Left ventricle myocardium inferior (tissue), 1 donor: ENCODE results near the gene BCHE. TPM values are rescaled to one million over a fixed set of nuclear protein-coding genes. Genes with fewer than 3 reads are reported as not detected.

Experiments used
- DNase-seq: peaks from one replicate; pipeline ENCODE4 v3.0.0-alpha.2; 2020
- H3K27ac ChIP-seq: fragments of 200-600 bp; replicated peaks from 2 replicates; pipeline ENCODE4 v1.8.0; 2021
- H3K27me3 ChIP-seq: fragments of 200-600 bp; 2 replicates; pipeline ENCODE4 v1.8.0; 2021; ENCODE audit warnings: low read depth
- H3K36me3 ChIP-seq: fragments of 200-600 bp; 2 replicates; pipeline ENCODE4 v1.8.0; 2021
- H3K4me1 ChIP-seq: fragments of 200-600 bp; 2 replicates; pipeline ENCODE4 v1.8.0; 2021
- H3K4me3 ChIP-seq: fragments of 200-600 bp; 2 replicates; pipeline ENCODE4 v1.8.0; 2021; ENCODE audit warnings: mild to moderate bottlenecking, moderate library complexity
- H3K9me3 ChIP-seq: fragments of 200-600 bp; replicated peaks from 2 replicates; pipeline ENCODE4 v1.8.0; 2021
- CTCF ChIP-seq: fragments of 200-600 bp; IDR thresholded peaks from 2 replicates; pipeline ENCODE4 v1.8.0; 2021; ENCODE audit warnings: antibody characterized with exemption, mild to moderate bottlenecking, borderline replicate concordance
- intact Hi-C: fragments of 100-400 bp; cut with micrococcal nuclease; formaldehyde crosslinking; loops from one replicate; pipeline ENCODE4 v1.11.0; 2022
- total RNA-seq: library from RNA; stranded (reverse); fragmentation: NEBNext Ultra II Directional; extraction: Animal tissue kit (Norgen Biotek cat#: 25700); gene quantifications from one replicate; pipeline ENCODE4 v1.2.1, GENCODE V29; 2021
- donor health status: DM: no; HTN: yes; CAD: no; lungs with severe emphysema.

Gene BCHE
- total RNA-seq, 1 donor from 2014 or later, result 2.3 TPM

DNA sequence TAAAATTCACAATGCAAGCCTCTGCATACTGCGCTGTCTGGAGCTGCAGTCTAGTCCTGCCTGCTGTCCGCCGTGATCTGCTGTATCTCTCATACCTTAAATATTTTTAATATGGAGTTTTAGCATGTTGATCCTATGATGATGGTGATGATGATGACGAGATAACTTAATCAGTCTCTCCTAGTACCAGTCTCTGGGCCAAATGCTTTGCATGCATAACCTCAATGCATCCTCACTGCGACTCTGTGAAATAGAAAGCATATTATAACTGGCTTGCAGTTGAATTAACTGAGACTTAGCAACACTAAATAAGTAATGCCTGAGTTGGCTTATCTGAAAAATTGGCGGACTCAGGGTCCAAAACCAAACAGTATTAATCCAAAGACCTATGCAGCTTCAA, 38.4 kb upstream of the BCHE start:
- Histone ChIP-seq H3K4me1 (no peaks in the 10 kb centered on the region), H3K27me3 (no peaks in the 10 kb centered on the region), H3K9me3 (peaks cover 16% of the 10 kb centered on the region), H3K4me3 (no peak overlapping the region), H3K36me3 (no peaks in the 10 kb centered on the region), H3K27ac (no peak overlapping the region)
- no peak for DNase-seq
- TF ChIP-seq CTCF, result no peak
- intact Hi-C loops, result no loop called here

- no peak for DNase-seq
- Histone ChIP-seq H3K36me3 (no peaks in the 10 kb centered on the region), H3K4me1 (no peaks in the 10 kb centered on the region), H3K27me3 (no peaks in the 10 kb centered on the region), H3K27ac (no peak overlapping the region), H3K4me3 (no peak overlapping the region), H3K9me3 (peaks cover 23% of the 10 kb centered on the region)
- no peak for TF ChIP-seq CTCF
- intact Hi-C loops, result no loop called here
These were observed 37.7 kb upstream of the BCHE start for GRCh38 chr3:165874663-165875489.

DNA sequence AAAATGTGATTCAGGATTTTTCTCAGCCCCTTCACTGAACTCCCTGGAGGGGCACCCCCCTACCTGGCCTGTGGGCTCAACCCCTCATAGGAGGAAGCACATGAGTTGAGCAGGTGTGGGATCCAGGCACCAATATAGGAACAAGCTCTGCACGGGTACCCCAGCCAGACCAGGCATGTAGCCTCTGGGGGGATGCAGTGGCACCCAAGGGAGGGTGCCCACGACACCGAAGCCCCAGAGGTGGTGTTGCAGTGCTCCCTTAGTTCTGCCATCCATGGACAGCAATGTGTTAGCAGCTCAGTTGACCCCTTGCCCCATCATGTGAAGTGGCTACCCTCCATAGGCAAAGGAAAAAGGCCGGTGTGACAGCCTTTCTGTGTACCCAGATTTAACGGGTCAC, 30.9 kb upstream of the BCHE start:
- Histone ChIP-seq H3K36me3 (no peaks in the 10 kb centered on the region), H3K4me3 (no peak overlapping the region), H3K27ac (no peak overlapping the region), H3K27me3 (no peaks in the 10 kb centered on the region), H3K4me1 (no peaks in the 10 kb centered on the region), H3K9me3 (peaks cover 33% of the 10 kb centered on the region)
- intact Hi-C loops, result no loop called here
- DNase-seq, result no peak
- TF ChIP-seq CTCF, result no peak

DNA sequence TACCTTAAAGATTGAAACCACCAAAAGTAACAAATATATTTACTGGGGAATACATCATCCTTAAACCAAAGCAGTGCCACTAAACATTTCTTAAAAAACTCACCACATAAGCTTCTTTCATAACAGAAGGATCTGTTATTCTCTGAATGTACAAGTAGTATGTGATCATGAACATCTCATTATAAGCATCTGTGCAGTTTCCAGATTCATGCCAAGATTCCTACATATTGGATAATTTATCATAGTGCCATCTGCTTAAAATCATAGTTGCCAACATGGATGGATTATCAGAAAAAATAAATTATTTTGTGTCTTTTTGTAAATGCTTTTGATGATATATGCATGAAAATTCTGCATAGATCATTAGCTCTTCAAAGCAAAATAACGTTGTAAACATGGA, 21.8 kb upstream of the BCHE start:
- Histone ChIP-seq H3K36me3 (no peaks in the 10 kb centered on the region), H3K9me3 (no peaks in the 10 kb centered on the region), H3K27ac (no peak overlapping the region), H3K4me1 (no peaks in the 10 kb centered on the region), H3K4me3 (no peak overlapping the region), H3K27me3 (no peaks in the 10 kb centered on the region)
- no peak for TF ChIP-seq CTCF
- intact Hi-C loops, result no loop called here
- DNase-seq, result no peak

- Histone ChIP-seq H3K4me1 (no peaks in the 10 kb centered on the region), H3K4me3 (no peak overlapping the region), H3K36me3 (no peaks in the 10 kb centered on the region), H3K9me3 (no peaks in the 10 kb centered on the region), H3K27me3 (no peaks in the 10 kb centered on the region), H3K27ac (no peak overlapping the region)
- no peak for TF ChIP-seq CTCF
- intact Hi-C loops, result no loop called here
- DNase-seq, result no peak
These were observed 18.4 kb upstream of the BCHE start for GRCh38 chr3:165855581-165855980.
